ENCODE data around the gene MYH7B. TPM values are rescaled to one million over a fixed set of nuclear protein-coding genes. Genes with fewer than 3 reads are reported as not detected.

The MYH7B gene
- total RNA-seq, 1 donor from 2014 or later = under 0.01 TPM

DNA sequence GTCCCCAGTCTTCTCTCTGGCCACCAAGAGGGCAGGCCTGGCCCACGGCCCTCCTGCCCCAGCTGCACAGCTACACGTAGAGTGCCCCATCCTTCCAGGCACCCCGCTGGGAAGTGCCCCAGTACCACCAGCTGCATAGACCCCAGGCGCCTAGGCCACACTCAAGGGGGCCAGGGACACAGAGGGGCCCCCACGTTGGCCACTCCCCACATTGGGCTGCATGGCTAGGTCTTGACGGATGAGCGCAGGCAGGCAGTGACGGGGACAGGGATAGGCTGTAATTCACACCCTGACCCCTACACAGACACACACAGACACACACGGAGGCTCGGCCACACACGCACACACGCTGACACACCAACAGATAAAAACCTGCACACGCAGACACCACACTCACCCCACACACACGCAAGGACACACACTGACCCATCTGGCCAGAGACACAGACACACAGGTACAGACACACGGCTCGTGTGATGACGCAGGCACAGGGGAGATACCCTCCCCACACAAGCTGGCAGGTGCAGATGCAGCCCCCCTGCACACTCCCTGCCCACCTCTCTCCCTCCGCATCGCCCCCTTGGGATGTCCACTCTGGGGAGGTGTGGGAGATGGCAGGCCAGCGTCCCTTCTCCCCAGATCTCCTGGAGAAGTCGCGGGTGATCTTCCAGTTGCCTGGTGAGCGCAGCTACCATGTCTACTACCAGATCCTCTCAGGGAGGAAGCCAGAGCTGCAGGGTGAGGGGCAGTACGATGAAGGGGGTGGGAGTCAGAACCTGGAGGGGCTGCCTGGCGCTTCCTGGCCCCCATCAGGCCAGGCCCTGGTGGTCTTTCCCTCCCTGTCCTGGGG lies 30.0 kb downstream of the MYH7B start:
- peaks cover 7% of the 10 kb centered on the region for H3K27me3 ChIP-seq (ENCODE audit: control insufficient read depth, insufficient read depth, low read length)
- DNase-seq (ENCODE audit: low read depth) = no peak
- FAIRE-seq = no peak

DNA sequence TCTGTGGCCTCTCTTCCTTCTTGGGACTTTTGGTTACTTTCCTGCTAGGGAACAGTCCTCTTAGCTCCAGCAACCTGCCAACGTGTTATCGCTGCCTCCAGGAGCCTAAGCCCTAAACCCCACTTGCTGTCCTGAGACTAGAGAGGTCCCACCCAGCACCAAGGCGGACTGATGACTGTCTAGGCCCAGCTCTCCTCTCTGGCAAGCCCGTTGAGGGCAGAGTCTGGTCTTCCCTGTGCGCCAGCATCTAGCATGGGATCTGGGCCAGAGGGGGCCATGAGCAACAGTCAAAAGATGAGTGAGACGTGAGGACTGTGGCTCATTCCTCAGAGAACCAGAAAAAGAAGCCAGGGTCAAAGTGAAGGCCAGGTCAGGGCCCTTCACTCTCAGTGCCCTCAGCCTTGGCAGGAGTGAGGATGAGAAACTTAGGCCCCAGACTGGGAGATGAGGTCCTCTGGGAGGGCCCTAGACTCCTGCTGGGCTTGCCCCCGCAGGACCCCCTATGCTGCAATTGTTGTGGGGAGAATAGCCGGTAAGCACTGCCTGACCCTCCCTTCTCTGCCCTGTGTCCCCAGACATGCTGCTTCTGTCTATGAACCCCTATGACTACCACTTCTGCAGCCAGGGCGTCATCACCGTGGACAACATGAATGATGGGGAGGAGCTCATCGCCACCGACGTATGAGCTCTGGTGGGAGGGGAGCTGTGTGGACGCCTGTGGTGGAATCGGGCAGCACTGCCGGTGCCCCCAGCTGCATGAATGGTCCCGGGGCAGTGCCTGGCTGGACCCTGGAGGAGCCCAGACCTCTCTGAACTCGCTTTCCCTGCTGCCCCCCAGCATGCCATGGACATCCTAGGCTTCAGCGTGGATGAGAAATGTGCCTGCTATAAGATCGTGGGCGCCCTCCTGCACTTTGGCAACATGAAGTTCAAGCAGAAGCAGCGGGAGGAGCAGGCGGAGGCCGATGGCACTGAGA lies 30.9 kb downstream of the MYH7B start:
- peaks cover 7% of the 10 kb centered on the region for H3K27me3 ChIP-seq (ENCODE audit: control insufficient read depth, insufficient read depth, low read length)
- no peak overlapping the region for H3K4me3 ChIP-seq (ENCODE audit: low read depth, low read length)
- TF ChIP-seq, protein P1, sequence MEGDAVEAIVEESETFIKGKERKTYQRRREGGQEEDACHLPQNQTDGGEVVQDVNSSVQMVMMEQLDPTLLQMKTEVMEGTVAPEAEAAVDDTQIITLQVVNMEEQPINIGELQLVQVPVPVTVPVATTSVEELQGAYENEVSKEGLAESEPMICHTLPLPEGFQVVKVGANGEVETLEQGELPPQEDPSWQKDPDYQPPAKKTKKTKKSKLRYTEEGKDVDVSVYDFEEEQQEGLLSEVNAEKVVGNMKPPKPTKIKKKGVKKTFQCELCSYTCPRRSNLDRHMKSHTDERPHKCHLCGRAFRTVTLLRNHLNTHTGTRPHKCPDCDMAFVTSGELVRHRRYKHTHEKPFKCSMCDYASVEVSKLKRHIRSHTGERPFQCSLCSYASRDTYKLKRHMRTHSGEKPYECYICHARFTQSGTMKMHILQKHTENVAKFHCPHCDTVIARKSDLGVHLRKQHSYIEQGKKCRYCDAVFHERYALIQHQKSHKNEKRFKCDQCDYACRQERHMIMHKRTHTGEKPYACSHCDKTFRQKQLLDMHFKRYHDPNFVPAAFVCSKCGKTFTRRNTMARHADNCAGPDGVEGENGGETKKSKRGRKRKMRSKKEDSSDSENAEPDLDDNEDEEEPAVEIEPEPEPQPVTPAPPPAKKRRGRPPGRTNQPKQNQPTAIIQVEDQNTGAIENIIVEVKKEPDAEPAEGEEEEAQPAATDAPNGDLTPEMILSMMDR (IDR thresholded peaks at IDR 0.05; ENCODE audit: insufficient read depth, low read length, severe bottlenecking) = no peak
- no peaks in the 10 kb centered on the region for H3K36me3 ChIP-seq (ENCODE audit: control insufficient read depth, insufficient read depth, low read length)
- FAIRE-seq (no peak), DNase-seq (ENCODE audit: low read depth) (no peak)

More for the DNA sequence above, 30.0 kb downstream of the MYH7B start:
- no peak overlapping the region for H3K4me3 ChIP-seq (ENCODE audit: low read depth, low read length)
- TF ChIP-seq, protein P1 (IDR thresholded peaks at IDR 0.05; ENCODE audit: insufficient read depth, low read length, severe bottlenecking) = no peak
- H3K36me3 ChIP-seq (ENCODE audit: control insufficient read depth, insufficient read depth, low read length) = no peaks in the 10 kb centered on the region

DNA sequence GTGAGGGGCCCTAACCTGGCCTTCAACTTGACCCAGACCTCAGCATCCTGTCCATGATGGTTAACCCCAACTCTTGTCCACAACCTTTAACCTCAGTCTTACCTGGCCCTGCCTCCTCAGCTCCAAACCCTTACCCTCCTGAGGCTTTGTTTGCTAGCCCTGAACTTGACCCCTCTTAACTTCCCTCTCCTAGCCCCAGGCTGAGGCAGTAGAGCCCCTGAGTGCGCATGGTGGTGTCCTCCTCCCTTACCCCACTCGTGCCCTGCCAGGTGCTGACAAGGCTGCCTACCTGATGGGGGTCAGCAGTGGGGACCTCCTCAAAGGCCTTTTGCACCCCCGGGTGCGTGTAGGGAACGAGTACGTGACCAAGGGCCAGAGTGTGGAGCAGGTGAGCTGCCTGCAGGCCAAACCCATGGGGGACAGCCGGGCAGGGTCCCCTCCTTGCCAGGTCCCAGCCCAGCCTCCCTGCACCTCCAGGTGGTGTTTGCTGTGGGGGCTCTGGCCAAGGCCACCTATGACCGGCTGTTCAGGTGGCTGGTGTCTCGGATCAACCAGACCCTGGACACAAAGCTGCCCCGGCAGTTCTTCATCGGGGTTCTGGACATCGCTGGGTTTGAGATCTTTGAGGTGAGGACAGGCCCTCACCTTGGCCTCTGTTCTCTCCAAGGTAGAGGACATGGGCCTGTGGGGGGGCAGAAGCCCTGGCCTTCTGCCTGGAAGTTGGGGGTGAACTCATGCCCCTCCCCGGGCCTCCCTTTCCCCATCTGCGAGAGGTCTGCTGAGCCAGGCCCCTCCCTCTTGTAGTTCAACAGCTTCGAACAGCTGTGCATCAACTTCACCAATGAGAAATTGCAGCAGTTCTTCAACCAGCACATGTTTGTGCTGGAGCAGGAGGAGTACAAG lies 31.9 kb downstream of the MYH7B start:
- no peaks in the 10 kb centered on the region for H3K36me3 ChIP-seq (ENCODE audit: control insufficient read depth, insufficient read depth, low read length)
- DNase-seq (ENCODE audit: low read depth) (no peak), FAIRE-seq (no peak)
- H3K4me3 ChIP-seq (ENCODE audit: low read depth, low read length) = no peak overlapping the region
- H3K27me3 ChIP-seq (ENCODE audit: control insufficient read depth, insufficient read depth, low read length) = peaks cover 7% of the 10 kb centered on the region
- TF ChIP-seq, protein P1 (IDR thresholded peaks at IDR 0.05; ENCODE audit: insufficient read depth, low read length, severe bottlenecking) = no peak

DNA sequence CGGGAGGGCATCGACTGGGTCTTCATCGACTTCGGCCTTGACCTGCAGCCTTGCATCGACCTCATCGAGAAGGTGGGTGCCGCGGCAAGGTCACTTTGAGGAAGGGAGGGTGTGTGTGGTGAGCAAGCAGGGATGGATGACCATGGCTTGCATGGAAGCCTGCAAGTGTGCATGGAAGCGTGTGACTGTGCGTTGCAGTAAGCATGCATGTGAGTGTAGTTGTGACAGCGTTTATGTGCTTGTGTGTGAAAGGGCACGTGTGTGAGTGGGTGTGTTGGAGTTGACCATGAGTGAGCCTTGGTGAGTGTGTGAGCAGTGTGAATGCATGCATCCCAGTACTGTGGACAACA lies 32.5 kb downstream of the MYH7B start:
- FAIRE-seq = peak; percentile 7
- DNase-seq (ENCODE audit: low read depth) = no peak
- Histone ChIP-seq H3K36me3 (ENCODE audit: control insufficient read depth, insufficient read depth, low read length) (no peaks in the 10 kb centered on the region), H3K4me3 (ENCODE audit: low read depth, low read length) (no peak overlapping the region), H3K27me3 (ENCODE audit: control insufficient read depth, insufficient read depth, low read length) (peaks cover 7% of the 10 kb centered on the region)
- TF ChIP-seq, protein P1 (IDR thresholded peaks at IDR 0.05; ENCODE audit: insufficient read depth, low read length, severe bottlenecking) = no peak

DNA sequence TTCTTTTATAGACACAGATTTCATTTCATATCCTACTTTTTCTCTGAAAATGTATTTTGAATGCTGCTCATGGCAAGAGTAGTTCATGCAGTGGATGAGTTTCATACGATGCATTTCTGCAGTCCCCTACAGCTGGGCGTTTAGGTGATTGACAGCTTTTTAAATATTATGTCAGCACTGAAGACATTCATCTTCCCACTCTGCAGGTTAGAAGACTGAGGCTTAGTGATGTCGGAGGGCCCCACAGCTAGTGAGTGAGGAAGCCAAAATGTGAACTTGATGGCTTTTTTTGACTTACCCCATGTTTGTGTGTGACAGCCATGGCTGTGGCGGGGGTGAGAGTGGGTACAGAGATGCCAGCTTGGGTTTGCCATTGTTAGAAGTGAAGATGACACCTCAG lies 33.5 kb downstream of the MYH7B start:
- Histone ChIP-seq H3K27me3 (ENCODE audit: control insufficient read depth, insufficient read depth, low read length) (peaks cover 3% of the 10 kb centered on the region), H3K36me3 (ENCODE audit: control insufficient read depth, insufficient read depth, low read length) (peaks cover 2% of the 10 kb centered on the region), H3K4me3 (ENCODE audit: low read depth, low read length) (no peak overlapping the region)
- TF ChIP-seq, protein P1 (IDR thresholded peaks at IDR 0.05; ENCODE audit: insufficient read depth, low read length, severe bottlenecking) = no peak
- DNase-seq (ENCODE audit: low read depth) (no peak), FAIRE-seq (no peak)
